GM12864 (cell line): ENCODE measurements around the gene TBC1D22A.
A peak's percentile ranks its signal among the peaks of the same experiment; 100 is the strongest.

ENCODE experiments used
- DNase-seq: peaks from one replicate; pipeline ENCODE4 v3.0.0-alpha.2; 2011; ENCODE audit warnings: low read depth
- H3K4me3 ChIP-seq: 2 replicates; pipeline ENCODE4 v1.5.1; 2011; ENCODE audit warnings: mild to moderate bottlenecking, low read depth, low read length, control low read depth
- TF ChIP-seq, protein P1 (sequence below): IDR thresholded peaks from 2 replicates; pipeline ENCODE4 v1.5.1; 2011; ENCODE audit warnings: low read depth, mild to moderate bottlenecking, moderate library complexity, low read length, control low read depth, inconsistent platforms; ENCODE audit errors: missing control alignments

The TBC1D22A gene

DNA sequence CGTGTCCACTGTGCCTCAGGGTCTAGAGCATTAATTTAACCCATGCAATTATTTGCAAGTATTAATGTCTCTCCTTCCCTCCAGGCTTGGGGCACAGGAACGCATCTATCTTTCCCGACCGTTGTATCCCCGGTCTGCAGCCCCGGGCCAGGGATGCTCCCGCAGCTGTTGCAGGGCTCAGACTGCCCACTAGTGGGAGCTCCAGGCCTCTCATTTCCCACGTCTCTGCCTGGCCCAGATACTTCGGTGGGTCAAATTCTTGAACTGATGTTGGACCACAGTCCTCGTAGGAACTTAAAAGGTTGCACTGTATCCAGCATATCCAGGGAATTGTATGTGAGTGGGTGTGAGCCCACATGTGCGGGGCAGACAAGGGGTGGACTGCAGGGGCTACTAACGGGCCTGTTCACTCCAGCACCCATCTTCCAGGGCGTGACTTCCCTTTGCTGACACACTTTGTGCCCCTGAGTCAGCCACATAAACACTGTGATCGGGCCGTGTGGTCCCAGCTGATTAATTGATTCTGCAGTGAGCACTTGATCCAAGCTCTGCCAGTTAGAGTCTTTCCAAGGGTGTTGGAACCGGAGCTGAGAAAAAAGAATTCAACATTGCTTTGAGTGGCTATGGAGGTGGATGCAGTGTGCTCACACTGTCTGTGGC lies 451.3 kb downstream of the TBC1D22A start:
- TF ChIP-seq, protein P1, sequence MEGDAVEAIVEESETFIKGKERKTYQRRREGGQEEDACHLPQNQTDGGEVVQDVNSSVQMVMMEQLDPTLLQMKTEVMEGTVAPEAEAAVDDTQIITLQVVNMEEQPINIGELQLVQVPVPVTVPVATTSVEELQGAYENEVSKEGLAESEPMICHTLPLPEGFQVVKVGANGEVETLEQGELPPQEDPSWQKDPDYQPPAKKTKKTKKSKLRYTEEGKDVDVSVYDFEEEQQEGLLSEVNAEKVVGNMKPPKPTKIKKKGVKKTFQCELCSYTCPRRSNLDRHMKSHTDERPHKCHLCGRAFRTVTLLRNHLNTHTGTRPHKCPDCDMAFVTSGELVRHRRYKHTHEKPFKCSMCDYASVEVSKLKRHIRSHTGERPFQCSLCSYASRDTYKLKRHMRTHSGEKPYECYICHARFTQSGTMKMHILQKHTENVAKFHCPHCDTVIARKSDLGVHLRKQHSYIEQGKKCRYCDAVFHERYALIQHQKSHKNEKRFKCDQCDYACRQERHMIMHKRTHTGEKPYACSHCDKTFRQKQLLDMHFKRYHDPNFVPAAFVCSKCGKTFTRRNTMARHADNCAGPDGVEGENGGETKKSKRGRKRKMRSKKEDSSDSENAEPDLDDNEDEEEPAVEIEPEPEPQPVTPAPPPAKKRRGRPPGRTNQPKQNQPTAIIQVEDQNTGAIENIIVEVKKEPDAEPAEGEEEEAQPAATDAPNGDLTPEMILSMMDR = peak; percentile 87
- no peak for DNase-seq
- no peak overlapping the region for H3K4me3 ChIP-seq

DNA sequence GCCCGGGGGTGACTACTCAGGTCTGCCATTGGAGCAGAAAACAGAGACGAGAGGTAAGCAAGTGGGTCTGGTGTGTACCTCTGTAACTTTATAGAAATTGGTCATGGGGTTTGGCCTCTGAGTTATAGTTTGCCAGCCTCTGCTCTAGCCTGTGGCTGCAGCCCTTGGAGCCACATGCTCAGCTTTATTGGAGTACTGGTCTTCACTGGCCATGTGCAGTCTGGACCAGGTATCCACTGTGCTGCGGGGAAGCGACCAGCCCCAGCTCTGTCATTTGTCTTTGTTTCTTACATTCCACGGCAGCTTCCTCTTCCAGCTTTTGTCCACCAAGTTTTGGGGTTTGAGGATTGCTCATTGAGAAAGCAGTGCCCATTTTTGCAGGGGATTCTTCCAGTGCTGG lies 453.4 kb downstream of the TBC1D22A start:
- DNase-seq = no peak
- TF ChIP-seq, protein P1 = no peak
- H3K4me3 ChIP-seq = no peak overlapping the region

DNA sequence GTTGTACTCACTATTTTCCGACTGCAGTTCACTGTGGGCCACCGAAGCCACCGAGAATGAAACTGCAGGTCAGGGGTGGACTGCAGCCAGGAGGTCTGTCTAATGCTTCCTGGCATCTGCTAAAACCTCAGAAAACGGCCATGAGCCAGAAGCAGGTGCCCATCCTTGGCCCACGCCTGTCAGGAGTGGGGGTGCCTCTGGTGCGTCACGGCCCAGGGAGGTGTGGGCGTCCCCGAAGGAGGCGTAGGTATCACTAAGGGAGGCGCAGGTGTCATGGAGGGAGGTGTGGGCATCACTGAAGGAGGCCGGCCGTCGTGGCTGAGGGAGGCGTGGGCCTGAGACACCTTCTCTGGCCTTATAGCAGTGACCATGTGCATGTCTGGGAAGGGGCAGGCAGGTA lies 456.2 kb downstream of the TBC1D22A start:
- TF ChIP-seq, protein P1 = no peak
- H3K4me3 ChIP-seq = no peak overlapping the region
- no peak for DNase-seq

DNA sequence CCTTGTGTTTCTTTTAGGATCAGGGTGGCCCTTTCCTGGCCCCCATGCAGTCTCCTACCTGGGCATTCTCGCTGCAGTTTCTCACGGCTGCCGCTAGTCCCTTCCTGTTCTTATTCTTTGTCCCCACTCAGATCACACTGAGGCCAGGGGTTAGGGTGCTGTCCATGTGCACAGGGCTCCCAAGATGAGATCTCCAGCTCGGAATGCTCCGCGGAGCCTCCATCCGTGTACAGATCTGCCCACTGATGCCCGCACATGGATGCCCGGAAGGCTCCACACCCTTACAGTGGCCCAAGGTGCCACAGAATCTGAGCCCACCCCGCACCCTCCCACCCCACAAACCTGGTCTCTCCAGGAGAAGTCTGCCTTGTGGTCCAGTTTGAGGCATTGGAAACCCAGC lies 457.3 kb downstream of the TBC1D22A start:
- no peak overlapping the region for H3K4me3 ChIP-seq
- no peak for DNase-seq
- TF ChIP-seq, protein P1 = no peak

DNA sequence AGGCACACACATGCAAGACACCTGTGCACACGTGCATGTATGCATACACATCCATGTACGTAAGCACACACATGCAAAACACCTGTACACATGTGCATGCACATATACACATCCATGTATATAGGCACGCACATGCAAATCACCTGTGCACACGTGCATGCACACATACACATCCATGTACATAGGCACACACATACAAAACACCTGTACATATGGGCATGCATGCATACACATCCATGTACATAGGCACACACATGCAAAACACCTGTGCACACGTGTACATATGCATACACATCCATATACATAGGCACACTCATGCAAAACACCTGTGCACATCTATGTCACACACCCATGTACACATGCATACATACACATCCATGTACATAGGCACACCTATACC lies 458.3 kb downstream of the TBC1D22A start:
- no peak overlapping the region for H3K4me3 ChIP-seq
- TF ChIP-seq, protein P1 = no peak
- no peak for DNase-seq

DNA sequence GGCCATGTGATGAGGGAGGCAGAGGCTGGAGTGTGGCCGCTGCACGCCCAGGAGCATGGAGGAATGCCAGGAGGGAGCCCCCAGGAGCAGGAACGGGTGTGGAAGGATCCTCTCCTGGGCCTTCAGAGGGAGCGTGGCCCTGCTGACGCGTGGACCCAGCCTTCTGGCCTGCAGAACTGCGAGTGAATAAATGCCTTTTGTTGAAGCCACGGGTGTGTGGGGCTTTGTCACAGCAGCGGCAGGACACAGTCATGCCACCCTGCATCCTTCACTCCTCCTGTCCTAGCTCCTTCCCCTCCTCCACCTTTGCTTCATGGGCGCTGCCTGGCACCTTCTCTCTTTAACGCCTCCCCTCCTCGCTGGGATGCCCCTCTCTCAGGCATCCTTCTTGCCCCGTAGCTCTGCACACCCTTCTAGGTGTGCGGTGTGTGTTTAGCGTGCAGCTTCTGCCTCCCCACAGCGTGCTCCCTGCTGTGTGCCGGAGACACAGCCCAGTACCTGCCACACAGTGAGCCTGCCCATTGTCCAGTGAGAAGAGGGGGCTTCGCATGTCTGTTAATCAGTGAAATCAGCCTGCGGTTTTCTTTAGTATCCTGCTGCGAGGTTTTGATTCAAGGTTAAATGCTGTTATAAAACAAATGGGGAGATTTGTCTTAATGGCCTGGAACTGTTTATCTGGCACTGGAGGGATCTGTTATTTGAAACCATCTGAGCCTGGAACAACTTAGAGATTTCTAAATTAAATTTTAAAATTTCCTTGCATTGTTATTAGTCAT lies 459.6 kb downstream of the TBC1D22A start:
- no peak overlapping the region for H3K4me3 ChIP-seq
- no peak for DNase-seq
- TF ChIP-seq, protein P1 = no peak
